Neuronal stem cell (in vitro differentiated cells): ENCODE results near the gene DGCR2.

Source experiments
- DNase-seq: peaks from one replicate; pipeline ENCODE4 v3.0.0-alpha.2; 2013; ENCODE audit warnings: low spot score
- H2AFZ ChIP-seq: one replicate; pipeline ENCODE4 v1.6.1; 2013; ENCODE audit warnings: mild to moderate bottlenecking, low read length, inconsistent platforms
- H2AK5ac ChIP-seq: 2 replicates; pipeline ENCODE4 v1.6.1; 2013; ENCODE audit warnings: low read depth, mild to moderate bottlenecking, inconsistent platforms, low read length, moderate library complexity, mixed read lengths
- H2BK120ac ChIP-seq: 2 replicates; pipeline ENCODE4 v1.6.1; 2013; ENCODE audit warnings: low read depth, mild to moderate bottlenecking, inconsistent platforms, low read length, moderate library complexity, mixed read lengths
- H2BK12ac ChIP-seq: one replicate; pipeline ENCODE4 v1.6.1; 2013; ENCODE audit warnings: low read length, inconsistent platforms
- H2BK15ac ChIP-seq: 2 replicates; pipeline ENCODE4 v1.6.1; 2013; ENCODE audit warnings: mild to moderate bottlenecking, low read length, inconsistent platforms, mixed read lengths
- H2BK5ac ChIP-seq: one replicate; pipeline ENCODE4 v1.6.1; 2013; ENCODE audit warnings: inconsistent platforms, mild to moderate bottlenecking, low read length, moderate library complexity
- H3K14ac ChIP-seq: one replicate; pipeline ENCODE4 v1.6.1; 2013; ENCODE audit warnings: low read length, inconsistent platforms
- H3K18ac ChIP-seq: 2 replicates; pipeline ENCODE4 v1.6.1; 2013; ENCODE audit warnings: low read length, inconsistent platforms
- H3K23ac ChIP-seq: 2 replicates; pipeline ENCODE4 v1.6.1; 2013; ENCODE audit warnings: low read depth, mild to moderate bottlenecking, mixed read lengths, low read length, inconsistent platforms; ENCODE audit not compliant: poor library complexity
- H3K27ac ChIP-seq: replicated peaks from 3 replicates; pipeline ENCODE4 v1.5.1; 2013; ENCODE audit warnings: low read length, inconsistent platforms
- H3K27me3 ChIP-seq, 3 experiments: 2 replicates each; pipeline ENCODE4 v1.6.1; 2013; ENCODE audit warnings: low read length in 3 of 3, mild to moderate bottlenecking in 2 of 3, inconsistent platforms in 1 of 3, low read depth in 1 of 3, mixed read lengths in 1 of 3, moderate library complexity in 1 of 3; ENCODE audit not compliant: control insufficient read depth in 3 of 3, insufficient read depth in 3 of 3
- H3K36me3 ChIP-seq, 2 donors: replicated peaks in 1 of 2; 2 replicates each; pipeline ENCODE4 v1.6.1; 2013; ENCODE audit warnings: low read length in 2 of 2; ENCODE audit not compliant: control insufficient read depth in 2 of 2, insufficient read depth in 2 of 2
- H3K4ac ChIP-seq: 2 replicates; pipeline ENCODE4 v1.6.1; 2013; ENCODE audit warnings: inconsistent platforms, mild to moderate bottlenecking, low read length, moderate library complexity
- H3K4me1 ChIP-seq, 2 donors: 1 replicate in 1 of 2; 2 replicates in 1 of 2; pipeline ENCODE4 v1.6.1; 2013; ENCODE audit warnings: low read length in 2 of 2, low read depth in 1 of 2; ENCODE audit not compliant: control insufficient read depth in 2 of 2, insufficient read depth in 1 of 2
- H3K4me2 ChIP-seq: one replicate; pipeline ENCODE4 v1.6.1; 2013; ENCODE audit warnings: mild to moderate bottlenecking, low read length, inconsistent platforms; ENCODE audit not compliant: insufficient read depth, poor library complexity, severe bottlenecking
- H3K4me3 ChIP-seq, 2 donors: 2 replicates each; pipeline ENCODE4 v1.5.1; 2013; ENCODE audit warnings: low read length in 2 of 2, mild to moderate bottlenecking in 2 of 2, inconsistent platforms in 1 of 2, moderate library complexity in 1 of 2
- H3K79me1 ChIP-seq: one replicate; pipeline ENCODE4 v1.6.1; 2013; ENCODE audit warnings: low read depth, mild to moderate bottlenecking, inconsistent platforms, low read length, moderate library complexity
- H3K9ac ChIP-seq: one replicate; pipeline ENCODE4 v1.6.1; 2013; ENCODE audit warnings: mild to moderate bottlenecking, low read depth, low read length, inconsistent platforms; ENCODE audit not compliant: poor library complexity
- H3K9me3 ChIP-seq, 2 donors: replicated peaks in 1 of 2; 2 replicates each; pipeline versions ENCODE3 to v1.6.1; 2013; ENCODE audit warnings: low read length in 2 of 2, mild to moderate bottlenecking in 2 of 2, inconsistent platforms in 1 of 2, low read depth in 1 of 2, mixed read lengths in 1 of 2, moderate library complexity in 1 of 2; ENCODE audit not compliant: control insufficient read depth in 2 of 2, insufficient read depth in 1 of 2
- H4K8ac ChIP-seq: one replicate; pipeline ENCODE4 v1.6.1; 2013; ENCODE audit warnings: low read depth, mild to moderate bottlenecking, inconsistent platforms, low read length, moderate library complexity
- H4K91ac ChIP-seq: one replicate; pipeline ENCODE4 v1.6.1; 2013; ENCODE audit warnings: low read length, low read depth, mild to moderate bottlenecking, inconsistent platforms; ENCODE audit not compliant: poor library complexity
- WGBS, 2 donors: extraction: QIAGEN DNeasy Blood & Tissue Kit; methylation state at CpG; one replicate each; pipeline ENCODE4 v1.1.7; 2013; ENCODE audit warnings: missing lambda C conversion rate in 2 of 2, mixed read lengths in 1 of 2; ENCODE audit not compliant: insufficient read length in 2 of 2, insufficient replicate concordance in 1 of 2; ENCODE audit errors: extremely low coverage in 2 of 2; 5-methylcytosine and 5-hydroxymethylcytosine counted together

Gene DGCR2

GRCh38 chr22:19062139-19062942, 59.9 kb downstream of the DGCR2 start:
- Histone ChIP-seq H3K14ac (no peak overlapping the region), H3K79me1 (peaks cover 6% of the 10 kb centered on the region), H3K23ac (no peak overlapping the region), H2BK15ac (no peak overlapping the region), H3K18ac (no peak overlapping the region), H2AFZ (no peak overlapping the region), H2BK120ac (no peak overlapping the region), H2BK5ac (no peak overlapping the region), H4K91ac (no peak overlapping the region), H3K4me2 (no peak overlapping the region), H4K8ac (no peak overlapping the region), H2AK5ac (no peak overlapping the region), H3K4me3 (no peak overlapping the region), H3K9me3 (no peaks in the 10 kb centered on the region), H3K4me1 (peaks cover 0 to 3% of the 10 kb centered on the region in 2 donors), H3K27ac (no peak overlapping the region), H3K4ac (no peak overlapping the region), H2BK12ac (no peak overlapping the region), H3K27me3 (no peaks in the 10 kb centered on the region), H3K36me3 (peaks cover 55 to 97% of the 10 kb centered on the region in 2 donors), H3K9ac (no peak overlapping the region)
- DNase-seq: no peak
- WGBS, 2 donors: no CpG with 5 or more reads among the region's 12 CpGs

GRCh38 chr22:19061471-19062138, 60.6 kb downstream of the DGCR2 start:
- Histone ChIP-seq H2AFZ (no peak overlapping the region), H4K91ac (no peak overlapping the region), H3K4me3 (no peak overlapping the region), H3K4me2 (no peak overlapping the region), H3K9ac (no peak overlapping the region), H3K18ac (no peak overlapping the region), H2BK15ac (no peak overlapping the region), H2AK5ac (no peak overlapping the region), H3K36me3 (peaks cover 57 to 99% of the 10 kb centered on the region in 2 donors), H3K9me3 (no peaks in the 10 kb centered on the region), H2BK5ac (no peak overlapping the region), H4K8ac (no peak overlapping the region), H3K4me1 (peaks cover 0 to 3% of the 10 kb centered on the region in 2 donors), H2BK12ac (no peak overlapping the region), H3K23ac (no peak overlapping the region), H3K27ac (no peak overlapping the region), H3K27me3 (no peaks in the 10 kb centered on the region), H3K79me1 (peaks cover 3% of the 10 kb centered on the region), H2BK120ac (no peak overlapping the region), H3K14ac (no peak overlapping the region), H3K4ac (no peak overlapping the region)
- WGBS, 2 donors: no CpG with 5 or more reads among the region's 6 CpGs
- no peak for DNase-seq

GRCh38 chr22:19060356-19061009, 61.7 kb downstream of the DGCR2 start:
- Histone ChIP-seq H2BK15ac (no peak overlapping the region), H2AFZ (no peak overlapping the region), H3K4me3 (no peak overlapping the region), H3K9ac (no peak overlapping the region), H3K23ac (no peak overlapping the region), H3K14ac (no peak overlapping the region), H2AK5ac (no peak overlapping the region), H3K27ac (no peak overlapping the region), H2BK120ac (no peak overlapping the region), H3K9me3 (no peaks in the 10 kb centered on the region), H4K91ac (no peak overlapping the region), H3K4me1 (peaks cover 0 to 3% of the 10 kb centered on the region in 2 donors), H3K36me3 (peaks cover 55 to 97% of the 10 kb centered on the region in 2 donors), H2BK5ac (no peak overlapping the region), H3K27me3 (no peaks in the 10 kb centered on the region), H3K79me1 (peaks cover 4% of the 10 kb centered on the region), H2BK12ac (no peak overlapping the region), H4K8ac (no peak overlapping the region), H3K4ac (no peak overlapping the region), H3K4me2 (no peak overlapping the region), H3K18ac (no peak overlapping the region)
- DNase-seq: no peak
- WGBS, 2 donors: no CpG with 5 or more reads among the region's 15 CpGs
